ENCODE data around the gene NFIX. TPM values are rescaled to one million over a fixed set of nuclear protein-coding genes. Genes with fewer than 3 reads are reported as not detected.
A peak's percentile ranks its signal among the peaks of the same experiment; 100 is the strongest.

NFIX gene
- total RNA-seq, 1 donor from 2014 or later: 118 TPM

GRCh38 chr19:13104848-13105711, 109.8 kb downstream of the NFIX start:
- DNase-seq: no peak
- no peak for TF ChIP-seq CTCF (IDR thresholded peaks at IDR 0.05; ENCODE audit: borderline replicate concordance)
- Histone ChIP-seq H3K27ac (replicated peaks) (peak overlapping the region; percentile 97), H3K4me3 (peak overlapping the region; percentile 42), H3K4me1 (peaks cover 53% of the 10 kb centered on the region), H3K36me3 (peaks cover 21% of the 10 kb centered on the region), H3K9me3 (replicated peaks) (no peaks in the 10 kb centered on the region), H3K27me3 (ENCODE audit: low read depth) (no peaks in the 10 kb centered on the region)
- intact Hi-C loops (cut with micrococcal nuclease): no loop called here

DNA sequence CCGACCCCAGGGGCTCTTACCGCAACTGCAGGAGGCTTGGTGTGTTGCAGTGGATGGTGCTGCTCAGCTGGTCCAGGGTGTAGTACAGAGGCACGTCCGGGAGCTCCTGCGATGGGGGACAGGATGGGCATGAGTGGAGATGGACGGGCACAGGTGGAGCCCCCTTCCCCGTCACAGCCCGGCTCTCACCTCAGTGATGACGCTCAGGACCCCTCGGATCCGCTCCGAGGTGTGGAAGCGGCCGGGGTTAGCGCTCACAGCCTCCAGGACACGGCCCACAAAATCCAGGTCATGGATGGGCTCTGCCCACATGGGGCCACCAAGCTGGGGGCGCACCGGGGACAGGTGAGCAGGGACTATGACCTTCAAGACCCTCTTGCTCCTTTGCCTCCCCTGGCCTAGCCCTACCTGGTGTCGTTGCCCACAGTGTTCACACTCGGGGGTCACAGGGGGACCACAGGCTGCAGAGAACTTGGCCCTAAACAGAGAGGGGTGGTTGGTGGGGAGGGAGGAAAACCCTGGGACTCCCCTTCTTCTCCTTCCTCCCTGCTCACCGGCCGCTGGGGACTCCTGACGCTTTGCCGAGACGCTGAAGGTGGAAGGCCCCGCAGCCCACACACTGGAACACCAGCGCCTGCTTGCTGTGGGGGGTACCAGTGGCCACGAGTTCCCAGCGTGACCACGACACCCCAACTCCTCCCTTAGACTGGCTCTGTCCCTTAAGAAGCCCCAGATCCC, 114.3 kb downstream of the NFIX start:
- intact Hi-C loops (cut with micrococcal nuclease): no loop called here
- no peaks in the 10 kb centered on the region for H3K9me3 ChIP-seq (replicated peaks)
- H3K27me3 ChIP-seq (ENCODE audit: low read depth): no peaks in the 10 kb centered on the region
- peaks cover 8% of the 10 kb centered on the region for H3K4me1 ChIP-seq
- peaks cover 47% of the 10 kb centered on the region for H3K36me3 ChIP-seq
- no peak overlapping the region for H3K4me3 ChIP-seq
- H3K27ac ChIP-seq (replicated peaks): no peak overlapping the region
- no peak for TF ChIP-seq CTCF (IDR thresholded peaks at IDR 0.05; ENCODE audit: borderline replicate concordance)
- no peak for DNase-seq

DNA sequence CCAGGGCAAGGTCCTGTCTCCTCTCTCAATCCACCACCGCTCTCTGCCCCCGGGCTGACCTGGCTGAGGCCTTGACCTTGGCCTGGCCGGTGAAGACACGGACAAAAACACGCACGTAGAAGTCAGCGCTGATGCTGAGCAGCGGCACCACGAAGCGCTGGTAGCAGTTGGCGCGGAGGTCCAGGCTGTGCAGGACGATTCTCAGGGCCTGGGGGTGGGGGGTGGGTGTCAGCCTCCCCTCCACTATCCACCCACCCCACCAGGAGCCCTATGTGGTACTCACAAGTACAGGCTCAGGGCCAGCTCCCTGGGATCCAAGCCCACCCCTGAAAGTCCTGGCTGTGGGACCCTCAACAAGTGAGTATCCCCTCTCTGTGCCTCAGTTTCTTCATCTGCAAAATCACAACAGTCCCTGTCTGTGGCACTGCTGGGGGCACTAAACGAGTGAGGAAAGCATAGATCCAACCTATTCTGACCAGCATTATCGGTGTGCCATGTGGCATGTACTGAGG, 114.9 kb downstream of the NFIX start:
- DNase-seq: no peak
- Histone ChIP-seq H3K4me3 (no peak overlapping the region), H3K4me1 (peaks cover 5% of the 10 kb centered on the region), H3K36me3 (peaks cover 47% of the 10 kb centered on the region), H3K27me3 (ENCODE audit: low read depth) (no peaks in the 10 kb centered on the region), H3K27ac (replicated peaks) (no peak overlapping the region), H3K9me3 (replicated peaks) (no peaks in the 10 kb centered on the region)
- intact Hi-C loops (cut with micrococcal nuclease): no loop called here
- TF ChIP-seq CTCF (IDR thresholded peaks at IDR 0.05; ENCODE audit: borderline replicate concordance): no peak

GRCh38 chr19:13112555-13112954, 117.3 kb downstream of the NFIX start:
- Histone ChIP-seq H3K4me1 (peaks cover 25% of the 10 kb centered on the region), H3K4me3 (no peak overlapping the region), H3K27ac (replicated peaks) (no peak overlapping the region), H3K27me3 (ENCODE audit: low read depth) (no peaks in the 10 kb centered on the region), H3K36me3 (peaks cover 41% of the 10 kb centered on the region), H3K9me3 (replicated peaks) (no peaks in the 10 kb centered on the region)
- TF ChIP-seq CTCF (IDR thresholded peaks at IDR 0.05; ENCODE audit: borderline replicate concordance): no peak
- no peak for DNase-seq
- intact Hi-C loops (cut with micrococcal nuclease): no loop called here

- peaks cover 25% of the 10 kb centered on the region for H3K36me3 ChIP-seq
- H3K4me3 ChIP-seq: peak overlapping the region; percentile 87
- intact Hi-C loops (cut with micrococcal nuclease): no loop called here
- no peaks in the 10 kb centered on the region for H3K27me3 ChIP-seq (ENCODE audit: low read depth)
- no peak for DNase-seq
- TF ChIP-seq CTCF (IDR thresholded peaks at IDR 0.05; ENCODE audit: borderline replicate concordance): no peak
- H3K9me3 ChIP-seq (replicated peaks): no peaks in the 10 kb centered on the region
- peak overlapping the region; percentile 81 for H3K27ac ChIP-seq (replicated peaks)
- peaks cover 54% of the 10 kb centered on the region for H3K4me1 ChIP-seq
These were observed 120.6 kb downstream of the NFIX start for GRCh38 chr19:13115936-13116281.

Measured in left ventricle myocardium inferior (tissue), 1 donor.